Muscle of leg (tissue), 11 donors: ENCODE data around the gene ATAD3B. TPM values are rescaled to one million over a fixed set of nuclear protein-coding genes. Genes with fewer than 3 reads are reported as not detected.
"Not testable (repeated sequence)": the region's sequence is repeated elsewhere in the genome, so short reads cannot be mapped to it uniquely, and the experiment has no call there.

Experiments used
- DNase-seq: peaks from one replicate; pipeline ENCODE4 v3.0.0; 2013
- H3K27ac ChIP-seq: one replicate; pipeline ENCODE4 v1.5.1; 2013; ENCODE audit warnings: mild to moderate bottlenecking, low read length, control low read depth
- H3K27me3 ChIP-seq: one replicate; pipeline ENCODE4 v1.6.1; 2013; ENCODE audit warnings: low read length; ENCODE audit not compliant: control insufficient read depth, insufficient read depth
- H3K36me3 ChIP-seq: one replicate; pipeline ENCODE4 v1.6.1; 2013; ENCODE audit warnings: low read length; ENCODE audit not compliant: control insufficient read depth, insufficient read depth
- H3K4me1 ChIP-seq: one replicate; pipeline ENCODE4 v1.6.1; 2013; ENCODE audit warnings: low read length; ENCODE audit not compliant: control insufficient read depth, insufficient read depth
- H3K4me3 ChIP-seq: one replicate; pipeline ENCODE4 v1.5.1; 2013; ENCODE audit warnings: low read length, control low read depth
- H3K9me3 ChIP-seq: replicated peaks from 2 replicates; pipeline ENCODE4 v1.6.1; 2013; ENCODE audit warnings: low read depth, low read length; ENCODE audit not compliant: control insufficient read depth
- WGBS: methylation state at CpG from one replicate; pipeline ENCODE4 v1.1.5; 2013; ENCODE audit warnings: missing lambda C conversion rate; ENCODE audit not compliant: insufficient coverage; 5-methylcytosine and 5-hydroxymethylcytosine counted together
- polyA plus RNA-seq, 8 donors: library from polyadenylated mRNA; unstranded; fragments of 120-200 nt; gene quantifications; one replicate each; pipeline versions ENCODE4 v1.2.1 to v1.2.3, GENCODE V29; 2013; ENCODE audit warnings: inconsistent platforms in 1 of 8, low replicate concordance in 1 of 8; ENCODE audit not compliant: insufficient read length in 8 of 8, insufficient read depth in 1 of 8
- total RNA-seq: library from RNA; stranded (reverse); fragments of 120-200 nt; gene quantifications from one replicate; pipeline ENCODE4 v1.2.4, GENCODE V29; 2013

ATAD3B gene
- total and polyA plus RNA-seq, 9 donors: 9.6 to 16.5 (median 13.9) TPM

- H3K27me3 ChIP-seq: no peaks in the 10 kb centered on the region
- DNase-seq: peak; percentile 40
- no peak overlapping the region for H3K27ac ChIP-seq
These were observed 44.3 kb upstream of the ATAD3B start for GRCh38 chr1:1427106-1427819.

GRCh38 chr1:1427820-1428148 is 43.8 kb upstream of the ATAD3B start:
- DNase-seq: no peak
- Histone ChIP-seq H3K27ac (no peak overlapping the region), H3K4me3 (peak overlapping the region; percentile 26), H3K36me3 (no peaks in the 10 kb centered on the region), H3K4me1 (peaks cover 58% of the 10 kb centered on the region), H3K9me3 (no peaks in the 10 kb centered on the region), H3K27me3 (no peaks in the 10 kb centered on the region)
- WGBS: 0% methylated on average over 5 of the region's 22 CpGs

More at GRCh38 chr1:1427106-1427819, 44.3 kb upstream of the ATAD3B start:
- WGBS: 4% methylated on average over 55 of the region's 66 CpGs
- Histone ChIP-seq H3K4me1 (peaks cover 58% of the 10 kb centered on the region), H3K9me3 (no peaks in the 10 kb centered on the region), H3K36me3 (no peaks in the 10 kb centered on the region), H3K4me3 (peak overlapping the region; percentile 26)

DNA sequence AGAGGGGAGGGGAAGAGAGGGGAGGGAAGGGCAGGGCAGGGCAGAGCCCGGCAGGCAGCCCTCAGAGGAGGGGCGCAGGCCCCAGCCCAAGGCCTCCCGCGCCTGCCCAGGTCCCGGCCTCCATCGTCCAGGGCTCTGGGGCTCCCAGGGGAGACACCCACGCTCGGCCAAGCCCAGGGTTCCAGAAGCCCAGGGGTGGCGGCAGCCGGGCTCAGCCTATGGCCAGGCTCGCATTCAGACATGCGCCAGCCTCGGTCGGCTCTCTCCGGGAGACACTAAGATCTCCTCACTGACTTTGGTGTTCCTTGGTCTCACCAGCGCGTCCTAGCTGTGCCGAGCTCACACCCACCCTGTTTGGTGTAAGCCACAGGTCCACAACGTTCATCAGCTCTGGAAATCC is 43.4 kb upstream of the ATAD3B start:
- H3K27me3 ChIP-seq: no peaks in the 10 kb centered on the region
- no peak for DNase-seq
- WGBS: 77% methylated on average over 16 of the region's 19 CpGs
- no peaks in the 10 kb centered on the region for H3K9me3 ChIP-seq
- no peak overlapping the region for H3K4me3 ChIP-seq
- no peaks in the 10 kb centered on the region for H3K36me3 ChIP-seq
- peaks cover 61% of the 10 kb centered on the region for H3K4me1 ChIP-seq
- peak overlapping the region; percentile 11 for H3K27ac ChIP-seq

GRCh38 chr1:1428967-1429366 is 42.6 kb upstream of the ATAD3B start:
- no CpG with 5 or more reads among the region's 6 CpGs for WGBS
- not testable (repeated sequence) for H3K4me3 ChIP-seq, H3K27me3 ChIP-seq, H3K9me3 ChIP-seq, DNase-seq, H3K36me3 ChIP-seq
- Histone ChIP-seq H3K4me1 (peaks cover 69% of the 10 kb centered on the region), H3K27ac (peak overlapping the region; percentile 98)

- DNase-seq: peak; percentile 80
- WGBS: 23% methylated on average over 5 of the region's 6 CpGs
- Histone ChIP-seq H3K27ac (peak overlapping the region; percentile 98), H3K36me3 (no peaks in the 10 kb centered on the region), H3K4me1 (peaks cover 76% of the 10 kb centered on the region), H3K27me3 (no peaks in the 10 kb centered on the region), H3K4me3 (no peak overlapping the region), H3K9me3 (no peaks in the 10 kb centered on the region)
These were observed 41.9 kb upstream of the ATAD3B start for GRCh38 chr1:1429671-1430073.

- DNase-seq: peak; percentile 95
- H3K4me3 ChIP-seq: no peak overlapping the region
- peaks cover 82% of the 10 kb centered on the region for H3K4me1 ChIP-seq
- no peaks in the 10 kb centered on the region for H3K36me3 ChIP-seq
- peak overlapping the region; percentile 98 for H3K27ac ChIP-seq
- H3K27me3 ChIP-seq: no peaks in the 10 kb centered on the region
- no peaks in the 10 kb centered on the region for H3K9me3 ChIP-seq
- 9% methylated on average over 25 of the region's 35 CpGs for WGBS
These were observed 41.2 kb upstream of the ATAD3B start for GRCh38 chr1:1430114-1430982.

DNA sequence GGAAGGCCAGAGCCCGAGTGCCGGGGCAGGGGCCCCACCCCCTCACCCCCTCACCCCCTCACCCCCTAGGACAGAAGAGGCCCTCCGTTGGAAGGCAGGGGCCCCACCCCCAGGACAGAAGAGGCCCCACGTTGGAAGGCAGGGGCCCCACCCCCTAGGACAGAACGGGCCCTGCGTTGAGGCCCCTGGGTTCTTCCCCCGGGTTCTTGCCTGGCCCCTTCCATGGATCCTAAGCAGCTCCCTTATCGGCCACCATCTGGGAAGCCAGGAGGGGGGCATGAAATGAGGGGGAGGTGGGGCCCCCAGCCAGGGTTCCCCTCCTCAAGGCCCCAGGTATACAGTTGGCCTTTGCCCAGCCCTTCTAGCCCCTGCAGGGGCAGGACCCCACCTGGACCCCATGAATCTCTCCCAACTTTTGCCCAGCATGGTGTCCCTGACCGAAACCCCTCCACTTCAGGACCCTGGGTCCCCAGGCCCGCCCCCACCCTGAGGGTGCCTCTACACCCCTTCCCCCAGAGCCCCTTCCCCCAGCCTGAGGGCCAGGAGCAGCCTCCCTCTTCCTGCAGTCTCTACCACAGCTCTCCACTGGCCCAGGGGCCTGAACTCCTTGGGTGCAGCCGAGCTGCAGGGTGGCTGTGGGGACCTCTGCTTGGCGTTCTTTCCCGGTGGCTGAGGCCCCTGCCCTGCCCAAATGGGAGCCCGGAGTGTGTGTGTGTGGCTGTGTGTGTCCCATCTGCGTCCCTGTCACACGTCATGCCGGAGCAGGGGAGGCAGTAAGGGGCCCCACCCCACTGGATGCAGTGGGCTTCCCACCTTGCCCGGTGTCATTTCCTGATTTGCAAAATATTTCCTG is 40.3 kb upstream of the ATAD3B start:
- Histone ChIP-seq H3K9me3 (no peaks in the 10 kb centered on the region), H3K36me3 (no peaks in the 10 kb centered on the region), H3K27me3 (no peaks in the 10 kb centered on the region), H3K27ac (peak overlapping the region; percentile 98), H3K4me3 (no peak overlapping the region), H3K4me1 (peaks cover 81% of the 10 kb centered on the region)
- WGBS: 18% methylated on average over 9 of the region's 18 CpGs
- no peak for DNase-seq

- Histone ChIP-seq H3K36me3 (no peaks in the 10 kb centered on the region), H3K9me3 (no peaks in the 10 kb centered on the region), H3K27me3 (peaks cover 2% of the 10 kb centered on the region), H3K4me3 (no peak overlapping the region), H3K27ac (peak overlapping the region; percentile 98), H3K4me1 (peaks cover 81% of the 10 kb centered on the region)
- peak; percentile 57 for DNase-seq
- 30% methylated on average over 2 of the region's 5 CpGs for WGBS
These were observed 39.7 kb upstream of the ATAD3B start for GRCh38 chr1:1431845-1432273.

GRCh38 chr1:1432274-1432950 is 39.2 kb upstream of the ATAD3B start:
- 47% methylated on average over 20 of the region's 28 CpGs for WGBS
- Histone ChIP-seq H3K27me3 (peaks cover 2% of the 10 kb centered on the region), H3K27ac (peak overlapping the region; percentile 98), H3K9me3 (no peaks in the 10 kb centered on the region), H3K36me3 (peaks cover 5% of the 10 kb centered on the region), H3K4me1 (peaks cover 86% of the 10 kb centered on the region), H3K4me3 (peak overlapping the region; percentile 10)
- peak; percentile 86 for DNase-seq
